ENCODE results near the gene TMEM95. TPM values are rescaled to one million over a fixed set of nuclear protein-coding genes. Genes with fewer than 3 reads are reported as not detected.

TMEM95 gene
- polyA plus RNA-seq, 1 donor from 2014 or later = not detected

DNA sequence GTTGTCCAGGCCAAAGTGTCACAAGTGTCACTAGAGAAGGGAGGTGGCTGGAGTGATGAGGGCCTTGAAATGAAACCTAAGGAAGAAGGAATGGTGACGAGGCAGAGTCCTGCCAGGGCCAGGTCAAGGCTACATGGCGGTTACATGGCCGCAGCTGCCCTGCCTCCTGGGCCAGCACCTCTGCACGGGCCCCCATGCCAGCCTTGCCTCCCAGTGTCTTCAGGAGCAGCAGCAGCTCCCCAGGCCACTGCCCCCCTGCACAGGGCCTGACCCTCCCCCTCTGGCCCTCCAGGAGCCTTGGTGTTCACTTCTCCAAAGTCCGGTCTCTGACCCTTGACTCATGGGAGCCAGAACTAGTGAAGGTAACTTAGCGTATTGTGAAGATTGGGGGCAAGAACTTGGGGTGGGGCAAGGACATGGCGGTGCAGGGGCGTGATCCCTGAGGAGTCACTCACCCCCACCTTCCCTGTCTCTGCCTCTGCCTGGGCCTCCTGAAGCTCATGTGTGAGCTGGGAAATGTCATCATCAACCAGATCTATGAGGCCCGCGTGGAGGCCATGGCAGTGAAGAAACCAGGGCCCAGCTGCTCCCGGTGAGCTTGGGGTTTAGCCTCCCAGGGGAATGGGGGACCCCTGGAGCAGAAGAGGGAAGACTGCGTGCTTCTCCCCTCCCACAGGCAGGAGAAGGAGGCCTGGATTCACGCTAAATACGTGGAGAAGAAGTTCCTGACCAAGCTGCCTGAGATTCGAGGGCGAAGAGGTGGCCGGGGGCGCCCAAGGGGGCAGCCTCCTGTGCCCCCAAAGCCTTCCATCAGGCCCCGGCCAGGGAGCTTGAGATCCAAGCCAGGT lies 7.1 kb upstream of the TMEM95 start:
- Histone ChIP-seq H3K27me3 (ENCODE audit: insufficient read depth, low read depth, low read length) (no peaks in the 10 kb centered on the region), H3K36me3 (ENCODE audit: insufficient read depth, low read length) (no peaks in the 10 kb centered on the region), H2AFZ (ENCODE audit: low read depth, low read length) (no peak overlapping the region), H3K9me2 (ENCODE audit: insufficient read depth, low read length) (no peaks in the 10 kb centered on the region), H3K9me3 (ENCODE audit: low read length) (no peaks in the 10 kb centered on the region), H3K4me3 (ENCODE audit: low read length) (no peak overlapping the region), H3K27ac (ENCODE audit: low read length) (no peak overlapping the region), H4K20me1 (ENCODE audit: insufficient read depth) (no peaks in the 10 kb centered on the region), H3F3A (ENCODE audit: insufficient read depth, low read length, poor library complexity, severe bottlenecking) (no peaks in the 10 kb centered on the region), H3K4me2 (ENCODE audit: low read length) (no peak overlapping the region), H3K79me2 (replicated peaks; ENCODE audit: insufficient read depth, low read length) (peaks cover 3% of the 10 kb centered on the region), H3K9ac (ENCODE audit: low read length) (no peak overlapping the region)
- TF ChIP-seq MXI1 (conservative IDR thresholded peaks at IDR 0.05; ENCODE audit: poor library complexity, severe bottlenecking) (no peak), EZH2 (IDR thresholded peaks at IDR 0.05; ENCODE audit: borderline replicate concordance, insufficient read depth, low read length, poor library complexity, severe bottlenecking) (no peak), RAD21 (conservative IDR thresholded peaks at IDR 0.05) (no peak), SMC3 (conservative IDR thresholded peaks at IDR 0.05; ENCODE audit: poor library complexity) (no peak), EP300 (conservative IDR thresholded peaks at IDR 0.05; ENCODE audit: poor library complexity, severe bottlenecking) (no peak), POLR2AphosphoS5 (IDR thresholded peaks at IDR 0.05) (no peak), TAF1 (IDR thresholded peaks at IDR 0.05; ENCODE audit: low read depth) (no peak)
- TF ChIP-seq, protein P1, sequence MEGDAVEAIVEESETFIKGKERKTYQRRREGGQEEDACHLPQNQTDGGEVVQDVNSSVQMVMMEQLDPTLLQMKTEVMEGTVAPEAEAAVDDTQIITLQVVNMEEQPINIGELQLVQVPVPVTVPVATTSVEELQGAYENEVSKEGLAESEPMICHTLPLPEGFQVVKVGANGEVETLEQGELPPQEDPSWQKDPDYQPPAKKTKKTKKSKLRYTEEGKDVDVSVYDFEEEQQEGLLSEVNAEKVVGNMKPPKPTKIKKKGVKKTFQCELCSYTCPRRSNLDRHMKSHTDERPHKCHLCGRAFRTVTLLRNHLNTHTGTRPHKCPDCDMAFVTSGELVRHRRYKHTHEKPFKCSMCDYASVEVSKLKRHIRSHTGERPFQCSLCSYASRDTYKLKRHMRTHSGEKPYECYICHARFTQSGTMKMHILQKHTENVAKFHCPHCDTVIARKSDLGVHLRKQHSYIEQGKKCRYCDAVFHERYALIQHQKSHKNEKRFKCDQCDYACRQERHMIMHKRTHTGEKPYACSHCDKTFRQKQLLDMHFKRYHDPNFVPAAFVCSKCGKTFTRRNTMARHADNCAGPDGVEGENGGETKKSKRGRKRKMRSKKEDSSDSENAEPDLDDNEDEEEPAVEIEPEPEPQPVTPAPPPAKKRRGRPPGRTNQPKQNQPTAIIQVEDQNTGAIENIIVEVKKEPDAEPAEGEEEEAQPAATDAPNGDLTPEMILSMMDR (IDR thresholded peaks at IDR 0.05; ENCODE audit: poor library complexity, severe bottlenecking) = no peak
- TF ChIP-seq, protein P2, sequence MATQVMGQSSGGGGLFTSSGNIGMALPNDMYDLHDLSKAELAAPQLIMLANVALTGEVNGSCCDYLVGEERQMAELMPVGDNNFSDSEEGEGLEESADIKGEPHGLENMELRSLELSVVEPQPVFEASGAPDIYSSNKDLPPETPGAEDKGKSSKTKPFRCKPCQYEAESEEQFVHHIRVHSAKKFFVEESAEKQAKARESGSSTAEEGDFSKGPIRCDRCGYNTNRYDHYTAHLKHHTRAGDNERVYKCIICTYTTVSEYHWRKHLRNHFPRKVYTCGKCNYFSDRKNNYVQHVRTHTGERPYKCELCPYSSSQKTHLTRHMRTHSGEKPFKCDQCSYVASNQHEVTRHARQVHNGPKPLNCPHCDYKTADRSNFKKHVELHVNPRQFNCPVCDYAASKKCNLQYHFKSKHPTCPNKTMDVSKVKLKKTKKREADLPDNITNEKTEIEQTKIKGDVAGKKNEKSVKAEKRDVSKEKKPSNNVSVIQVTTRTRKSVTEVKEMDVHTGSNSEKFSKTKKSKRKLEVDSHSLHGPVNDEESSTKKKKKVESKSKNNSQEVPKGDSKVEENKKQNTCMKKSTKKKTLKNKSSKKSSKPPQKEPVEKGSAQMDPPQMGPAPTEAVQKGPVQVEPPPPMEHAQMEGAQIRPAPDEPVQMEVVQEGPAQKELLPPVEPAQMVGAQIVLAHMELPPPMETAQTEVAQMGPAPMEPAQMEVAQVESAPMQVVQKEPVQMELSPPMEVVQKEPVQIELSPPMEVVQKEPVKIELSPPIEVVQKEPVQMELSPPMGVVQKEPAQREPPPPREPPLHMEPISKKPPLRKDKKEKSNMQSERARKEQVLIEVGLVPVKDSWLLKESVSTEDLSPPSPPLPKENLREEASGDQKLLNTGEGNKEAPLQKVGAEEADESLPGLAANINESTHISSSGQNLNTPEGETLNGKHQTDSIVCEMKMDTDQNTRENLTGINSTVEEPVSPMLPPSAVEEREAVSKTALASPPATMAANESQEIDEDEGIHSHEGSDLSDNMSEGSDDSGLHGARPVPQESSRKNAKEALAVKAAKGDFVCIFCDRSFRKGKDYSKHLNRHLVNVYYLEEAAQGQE (IDR thresholded peaks at IDR 0.05; ENCODE audit: borderline replicate concordance) = no peak

DNA sequence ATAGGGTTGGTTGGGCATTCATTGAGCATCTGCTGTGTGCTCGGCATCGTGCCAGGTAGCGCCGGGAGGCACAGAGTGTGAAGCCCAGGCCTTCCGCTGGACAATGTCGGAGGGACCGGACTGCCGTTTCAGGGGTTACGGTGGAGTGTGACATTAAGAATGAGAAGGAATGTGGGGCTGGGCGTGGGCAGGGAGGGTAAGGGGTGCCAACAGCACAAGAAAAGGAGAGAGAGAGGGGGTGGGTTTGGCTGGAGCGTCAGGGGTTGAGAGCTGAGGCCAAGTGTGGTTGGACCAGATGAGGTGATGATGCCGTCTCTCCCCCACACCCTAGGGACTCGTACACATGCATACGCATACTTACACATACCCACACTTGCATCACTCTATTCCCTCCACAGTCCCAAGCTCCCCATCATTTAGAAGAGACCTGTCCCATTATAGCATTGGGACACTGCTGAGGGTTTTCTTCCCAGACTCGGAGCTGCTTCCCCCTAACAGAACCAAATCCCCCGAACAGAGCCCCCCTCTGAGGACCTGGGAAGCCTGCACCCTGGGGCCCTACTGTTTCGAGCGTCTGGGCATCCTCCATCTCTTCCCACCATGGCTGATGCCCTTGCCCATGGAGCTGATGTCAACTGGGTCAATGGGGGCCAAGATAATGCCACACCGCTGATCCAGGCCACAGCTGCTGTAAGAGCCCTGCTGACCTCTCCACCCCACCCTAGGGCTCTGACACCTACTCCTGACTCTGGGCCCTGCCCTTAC lies 6.3 kb upstream of the TMEM95 start:
- no peaks in the 10 kb centered on the region for H4K20me1 ChIP-seq (ENCODE audit: insufficient read depth)
- H3K27ac ChIP-seq (ENCODE audit: low read length) = no peak overlapping the region
- H3F3A ChIP-seq (ENCODE audit: insufficient read depth, low read length, poor library complexity, severe bottlenecking) = no peaks in the 10 kb centered on the region
- no peak overlapping the region for H3K4me3 ChIP-seq (ENCODE audit: low read length)
- H3K4me2 ChIP-seq (ENCODE audit: low read length) = no peak overlapping the region
- no peaks in the 10 kb centered on the region for H3K9me2 ChIP-seq (ENCODE audit: insufficient read depth, low read length)
- H3K9ac ChIP-seq (ENCODE audit: low read length) = no peak overlapping the region
- H3K79me2 ChIP-seq (replicated peaks; ENCODE audit: insufficient read depth, low read length) = peaks cover 3% of the 10 kb centered on the region
- no peak overlapping the region for H2AFZ ChIP-seq (ENCODE audit: low read depth, low read length)
- H3K9me3 ChIP-seq (ENCODE audit: low read length) = no peaks in the 10 kb centered on the region
- H3K36me3 ChIP-seq (ENCODE audit: insufficient read depth, low read length) = no peaks in the 10 kb centered on the region
- H3K27me3 ChIP-seq (ENCODE audit: insufficient read depth, low read depth, low read length) = no peaks in the 10 kb centered on the region
- TF ChIP-seq TAF1 (IDR thresholded peaks at IDR 0.05; ENCODE audit: low read depth) (no peak), POLR2AphosphoS5 (IDR thresholded peaks at IDR 0.05) (no peak), EP300 (conservative IDR thresholded peaks at IDR 0.05; ENCODE audit: poor library complexity, severe bottlenecking) (no peak), RAD21 (conservative IDR thresholded peaks at IDR 0.05) (no peak), MXI1 (conservative IDR thresholded peaks at IDR 0.05; ENCODE audit: poor library complexity, severe bottlenecking) (no peak), SMC3 (conservative IDR thresholded peaks at IDR 0.05; ENCODE audit: poor library complexity) (no peak), EZH2 (IDR thresholded peaks at IDR 0.05; ENCODE audit: borderline replicate concordance, insufficient read depth, low read length, poor library complexity, severe bottlenecking) (no peak)
- TF ChIP-seq, protein P1 (IDR thresholded peaks at IDR 0.05; ENCODE audit: poor library complexity, severe bottlenecking) = no peak
- TF ChIP-seq, protein P2 (IDR thresholded peaks at IDR 0.05; ENCODE audit: borderline replicate concordance) = no peak

All from neural cell (in vitro differentiated cells).